Liver (tissue), 3 donors: ENCODE data around the gene MIGA1.

Experiments used
- GABPA ChIP-seq, 2 donors: IDR thresholded peaks in 1 of 2; conservative IDR thresholded peaks in 1 of 2; 2 replicates each; pipeline ENCODE4 v1.6.1; 2016; ENCODE audit warnings: antibody characterized with exemption in 2 of 2, mild to moderate bottlenecking in 1 of 2, moderate library complexity in 1 of 2
- HNF4A ChIP-seq, 2 donors: conservative IDR thresholded peaks; 2 replicates each; pipeline ENCODE4 v1.6.1; 2016; ENCODE audit warnings: antibody characterized with exemption in 2 of 2, mild to moderate bottlenecking in 2 of 2
- TAF1 ChIP-seq: conservative IDR thresholded peaks from 2 replicates; pipeline ENCODE4 v1.6.1; 2016; ENCODE audit warnings: antibody characterized with exemption, mild to moderate bottlenecking
- TF ChIP-seq, protein P1 (sequence below): fragments of 150-350 bp; IDR thresholded peaks from 2 replicates; pipeline ENCODE4 v1.5.1; 2017; ENCODE audit warnings: improper control_type of control experiment, low read depth, low read length; ENCODE audit not compliant: missing input control
- donor health status: healthy.
- donor health status: healthy.

DNA sequence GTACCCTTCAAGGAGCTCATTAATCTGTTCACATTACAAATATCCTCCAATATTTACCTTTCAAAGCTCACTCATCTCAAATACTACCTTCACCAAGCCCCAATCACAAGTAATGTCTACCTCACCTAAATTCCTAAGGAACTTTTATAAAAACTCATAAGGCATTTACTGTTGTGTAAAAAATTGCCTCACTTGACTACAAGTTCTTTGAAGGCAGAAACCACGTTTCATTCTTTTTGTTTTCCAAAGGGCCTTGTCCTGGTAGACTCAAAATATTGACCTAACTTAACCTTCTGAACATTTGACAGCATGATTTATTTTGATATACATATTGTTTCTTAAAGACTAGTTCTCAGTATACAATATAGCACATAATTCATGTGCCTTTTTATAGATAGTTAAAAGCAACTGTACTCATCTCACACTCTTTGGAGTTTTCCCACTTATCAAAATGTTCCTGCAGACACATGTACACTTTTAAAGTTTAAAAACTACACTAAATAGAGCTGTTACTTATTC, 22.3 kb upstream of the MIGA1 start:
- TF ChIP-seq, protein P1, sequence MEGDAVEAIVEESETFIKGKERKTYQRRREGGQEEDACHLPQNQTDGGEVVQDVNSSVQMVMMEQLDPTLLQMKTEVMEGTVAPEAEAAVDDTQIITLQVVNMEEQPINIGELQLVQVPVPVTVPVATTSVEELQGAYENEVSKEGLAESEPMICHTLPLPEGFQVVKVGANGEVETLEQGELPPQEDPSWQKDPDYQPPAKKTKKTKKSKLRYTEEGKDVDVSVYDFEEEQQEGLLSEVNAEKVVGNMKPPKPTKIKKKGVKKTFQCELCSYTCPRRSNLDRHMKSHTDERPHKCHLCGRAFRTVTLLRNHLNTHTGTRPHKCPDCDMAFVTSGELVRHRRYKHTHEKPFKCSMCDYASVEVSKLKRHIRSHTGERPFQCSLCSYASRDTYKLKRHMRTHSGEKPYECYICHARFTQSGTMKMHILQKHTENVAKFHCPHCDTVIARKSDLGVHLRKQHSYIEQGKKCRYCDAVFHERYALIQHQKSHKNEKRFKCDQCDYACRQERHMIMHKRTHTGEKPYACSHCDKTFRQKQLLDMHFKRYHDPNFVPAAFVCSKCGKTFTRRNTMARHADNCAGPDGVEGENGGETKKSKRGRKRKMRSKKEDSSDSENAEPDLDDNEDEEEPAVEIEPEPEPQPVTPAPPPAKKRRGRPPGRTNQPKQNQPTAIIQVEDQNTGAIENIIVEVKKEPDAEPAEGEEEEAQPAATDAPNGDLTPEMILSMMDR = no peak
- TF ChIP-seq HNF4A (conservative IDR thresholded peaks at IDR 0.05) = no peak
- TF ChIP-seq TAF1 = no peak
- TF ChIP-seq GABPA (IDR thresholded peaks at IDR 0.05 in 1 of 2, conservative IDR thresholded peaks at IDR 0.05 in 1 of 2) = no peak
